Urinary bladder (tissue), 4 donors: ENCODE results near the gene MRPS27. TPM values are rescaled to one million over a fixed set of nuclear protein-coding genes. Genes with fewer than 3 reads are reported as not detected.
A peak's percentile ranks its signal among the peaks of the same experiment; 100 is the strongest.
"Not testable (repeated sequence)": the region's sequence is repeated elsewhere in the genome, so short reads cannot be mapped to it uniquely, and the experiment has no call there.

Experiments used
- DNase-seq: peaks from one replicate; pipeline ENCODE4 v3.0.0-alpha.2; 2015; ENCODE audit errors: extremely low spot score
- H3K27ac ChIP-seq: one replicate; pipeline ENCODE4 v1.5.1; 2013; ENCODE audit warnings: low read depth, mild to moderate bottlenecking, moderate library complexity
- H3K36me3 ChIP-seq: one replicate; pipeline ENCODE4 v1.6.1; 2013; ENCODE audit warnings: mild to moderate bottlenecking, moderate library complexity; ENCODE audit not compliant: insufficient read depth
- H3K4me1 ChIP-seq: one replicate; pipeline ENCODE4 v1.6.1; 2013; ENCODE audit warnings: mild to moderate bottlenecking, moderate library complexity; ENCODE audit not compliant: insufficient read depth
- H3K4me3 ChIP-seq: one replicate; pipeline ENCODE4 v1.5.1; 2013; ENCODE audit warnings: low read depth, low read length
- WGBS: extraction: QIAGEN DNeasy Blood & Tissue Kit; methylation state at CpG from one replicate; pipeline ENCODE4 v1.1.7; 2013; 5-methylcytosine and 5-hydroxymethylcytosine counted together
- polyA plus RNA-seq: library from polyadenylated mRNA; stranded (reverse); fragments of 200-250 nt; gene quantifications from one replicate; pipeline ENCODE4 v1.2.3, GENCODE V29; 2013
- small RNA-seq: library from RNA; depleted of rRNA; stranded (forward); fragments of <200 nt; gene quantifications from one replicate; pipeline ENCODE3, GENCODE V24; 2014
- total RNA-seq: library from RNA; depleted of rRNA; stranded (reverse); fragments of >200 nt; gene quantifications from one replicate; pipeline ENCODE4 v1.2.3, GENCODE V29; 2014
- donor health status: healthy with polysubstance abuse.
- donor health status: healthy.

MRPS27 gene
- total and polyA plus RNA-seq, 2 donors: 39.5 to 70.6 TPM

GRCh38 chr5:72179028-72179815, 140.8 kb downstream of the MRPS27 start:
- no peak for DNase-seq
- WGBS: 38% methylated on average over 29 of the region's 29 CpGs
- Histone ChIP-seq H3K4me3 (peak overlapping the region; percentile 8), H3K27ac (no peak overlapping the region), H3K36me3 (no peaks in the 10 kb centered on the region), H3K4me1 (no peaks in the 10 kb centered on the region)

GRCh38 chr5:72177538-72177937, 142.5 kb downstream of the MRPS27 start:
- no peak for DNase-seq
- WGBS: 94% methylated on average over 3 of the region's 3 CpGs
- Histone ChIP-seq H3K4me3 (no peak overlapping the region), H3K4me1 (no peaks in the 10 kb centered on the region), H3K36me3 (no peaks in the 10 kb centered on the region), H3K27ac (no peak overlapping the region)

- H3K4me3 ChIP-seq: no peak overlapping the region
- DNase-seq: no peak
- no peaks in the 10 kb centered on the region for H3K4me1 ChIP-seq
- H3K36me3 ChIP-seq: no peaks in the 10 kb centered on the region
- WGBS: 82% methylated on average over 4 of the region's 4 CpGs
- H3K27ac ChIP-seq: no peak overlapping the region
These were observed 147.3 kb downstream of the MRPS27 start for GRCh38 chr5:72172786-72173185.

GRCh38 chr5:72171667-72172066, 148.4 kb downstream of the MRPS27 start:
- WGBS: 94% methylated on average over 6 of the region's 6 CpGs
- H3K27ac ChIP-seq: no peak overlapping the region

GRCh38 chr5:72171181-72171580, 148.9 kb downstream of the MRPS27 start:
- not testable (repeated sequence) for H3K4me1 ChIP-seq, H3K4me3 ChIP-seq, H3K27ac ChIP-seq, DNase-seq, H3K36me3 ChIP-seq
- 97% methylated on average over 3 of the region's 3 CpGs for WGBS

More at GRCh38 chr5:72171667-72172066, 148.4 kb downstream of the MRPS27 start:
- DNase-seq: no peak
- Histone ChIP-seq H3K4me3 (no peak overlapping the region), H3K4me1 (no peaks in the 10 kb centered on the region), H3K36me3 (no peaks in the 10 kb centered on the region)

- no peak overlapping the region for H3K4me3 ChIP-seq
- DNase-seq: no peak
- H3K36me3 ChIP-seq: no peaks in the 10 kb centered on the region
- no peaks in the 10 kb centered on the region for H3K4me1 ChIP-seq
- no peak overlapping the region for H3K27ac ChIP-seq
- WGBS: 66% methylated on average over 2 of the region's 2 CpGs
These were observed 149.9 kb downstream of the MRPS27 start for GRCh38 chr5:72170101-72170500.

Small RNAs within 50 kb of the gene (small RNA-seq; reads per million reads assigned to genes)
- not detected for gene MIR4803
- not detected for gene RN7SL153P

Other genes starting within 250 kb of the MRPS27 start
- gene MAP1B, start 212.8 kb downstream of the MRPS27 start, total RNA-seq: 99.2 TPM
- 35.2 TPM for gene MAP1B, start 212.8 kb downstream of the MRPS27 start, polyA plus RNA-seq
- 9.4 TPM for gene PTCD2, start 133 bp upstream of the MRPS27 start, total RNA-seq
- 5.8 TPM for gene PTCD2, start 133 bp upstream of the MRPS27 start, polyA plus RNA-seq
- 2.9 TPM for gene ZNF366, start 187.2 kb upstream of the MRPS27 start, total RNA-seq
- 3.3 TPM for gene ZNF366, start 187.2 kb upstream of the MRPS27 start, polyA plus RNA-seq